Peyer's patch (tissue), 4 donors: ENCODE measurements around the gene NOXA1.

Source experiments
- POLR2A ChIP-seq, 2 donors: fragments of 450-650 bp; IDR thresholded peaks; one replicate each; pipeline ENCODE4 v1.5.1; 2017; ENCODE audit warnings: antibody characterized with exemption in 2 of 2, mild to moderate bottlenecking in 2 of 2, moderate library complexity in 2 of 2
- TF ChIP-seq, protein P1 (sequence below), 6 experiments: fragments of 450-650 bp in 4 of 6; fragments of 200-600 bp in 2 of 6; sonication (generic) in 1 of 6; IDR thresholded peaks; one replicate each; pipeline ENCODE4 v1.5.1; 2017 to 2019; ENCODE audit warnings: antibody characterized with exemption in 6 of 6, mild to moderate bottlenecking in 3 of 6, moderate library complexity in 1 of 6

DNA sequence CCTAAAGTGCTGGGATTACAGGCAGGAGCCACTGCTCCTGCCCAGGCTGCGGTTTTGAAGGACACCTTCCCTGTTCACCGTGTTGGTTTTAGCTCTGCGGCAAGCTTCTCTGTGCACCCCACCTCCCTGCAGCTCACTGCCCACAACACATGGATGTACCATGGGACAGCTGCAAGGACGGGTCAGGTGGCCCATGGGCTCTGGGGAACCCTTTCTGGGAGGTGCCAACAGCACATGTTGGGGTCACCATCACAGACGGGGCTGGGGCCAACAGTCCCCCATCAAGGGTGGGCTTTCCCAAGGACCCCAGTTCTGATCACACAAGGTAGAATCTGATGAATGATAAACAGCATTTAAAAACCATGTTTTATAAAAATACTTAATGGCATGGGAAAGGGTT is 7.7 kb upstream of the NOXA1 start:
- TF ChIP-seq, protein P1, sequence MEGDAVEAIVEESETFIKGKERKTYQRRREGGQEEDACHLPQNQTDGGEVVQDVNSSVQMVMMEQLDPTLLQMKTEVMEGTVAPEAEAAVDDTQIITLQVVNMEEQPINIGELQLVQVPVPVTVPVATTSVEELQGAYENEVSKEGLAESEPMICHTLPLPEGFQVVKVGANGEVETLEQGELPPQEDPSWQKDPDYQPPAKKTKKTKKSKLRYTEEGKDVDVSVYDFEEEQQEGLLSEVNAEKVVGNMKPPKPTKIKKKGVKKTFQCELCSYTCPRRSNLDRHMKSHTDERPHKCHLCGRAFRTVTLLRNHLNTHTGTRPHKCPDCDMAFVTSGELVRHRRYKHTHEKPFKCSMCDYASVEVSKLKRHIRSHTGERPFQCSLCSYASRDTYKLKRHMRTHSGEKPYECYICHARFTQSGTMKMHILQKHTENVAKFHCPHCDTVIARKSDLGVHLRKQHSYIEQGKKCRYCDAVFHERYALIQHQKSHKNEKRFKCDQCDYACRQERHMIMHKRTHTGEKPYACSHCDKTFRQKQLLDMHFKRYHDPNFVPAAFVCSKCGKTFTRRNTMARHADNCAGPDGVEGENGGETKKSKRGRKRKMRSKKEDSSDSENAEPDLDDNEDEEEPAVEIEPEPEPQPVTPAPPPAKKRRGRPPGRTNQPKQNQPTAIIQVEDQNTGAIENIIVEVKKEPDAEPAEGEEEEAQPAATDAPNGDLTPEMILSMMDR (IDR thresholded peaks at IDR 0.05): no peak
- TF ChIP-seq POLR2A (IDR thresholded peaks at IDR 0.05): no peak
